T-helper 2 cell treated with Interferon-gamma antibody and Interleukin-4, amounts not matched to agents 5 μg/mL and 100 μg/mL, for 36 hours (primary cell): ENCODE data around the gene ZBTB7A.

Experiments
- DNase-seq: peaks from one replicate; pipeline ENCODE4 v3.0.0; 2021; ENCODE audit warnings: low spot score
- H3K27ac Mint-ChIP-seq: one replicate; pipeline ENCODE4 v1.8.0; 2021; ENCODE audit warnings: mild to moderate bottlenecking, mixed read lengths
- H3K27me3 Mint-ChIP-seq: one replicate; pipeline ENCODE4 v1.8.0; 2021; ENCODE audit warnings: low read depth, mixed read lengths
- H3K36me3 Mint-ChIP-seq: one replicate; pipeline ENCODE4 v1.8.0; 2021; ENCODE audit warnings: low read depth, mixed read lengths
- H3K4me1 Mint-ChIP-seq: one replicate; pipeline ENCODE4 v1.8.0; 2021; ENCODE audit warnings: low read depth, mixed read lengths
- H3K4me3 Mint-ChIP-seq: one replicate; pipeline ENCODE4 v1.8.0; 2022; ENCODE audit warnings: mild to moderate bottlenecking, moderate library complexity, mixed read lengths
- H3K9me3 Mint-ChIP-seq: one replicate; pipeline ENCODE4 v1.8.0; 2021; ENCODE audit warnings: mixed read lengths

Gene ZBTB7A

GRCh38 chr19:4068047-4068966, 1.6 kb upstream of the ZBTB7A start:
- no peak for DNase-seq
- peak overlapping the region; percentile 88 for H3K27ac Mint-ChIP-seq
- H3K4me1 Mint-ChIP-seq = peaks cover 16% of the 10 kb centered on the region
- no peaks in the 10 kb centered on the region for H3K9me3 Mint-ChIP-seq
- peaks cover 3% of the 10 kb centered on the region for H3K36me3 Mint-ChIP-seq
- peak overlapping the region; percentile 86 for H3K4me3 Mint-ChIP-seq
- H3K27me3 Mint-ChIP-seq = no peaks in the 10 kb centered on the region

DNA sequence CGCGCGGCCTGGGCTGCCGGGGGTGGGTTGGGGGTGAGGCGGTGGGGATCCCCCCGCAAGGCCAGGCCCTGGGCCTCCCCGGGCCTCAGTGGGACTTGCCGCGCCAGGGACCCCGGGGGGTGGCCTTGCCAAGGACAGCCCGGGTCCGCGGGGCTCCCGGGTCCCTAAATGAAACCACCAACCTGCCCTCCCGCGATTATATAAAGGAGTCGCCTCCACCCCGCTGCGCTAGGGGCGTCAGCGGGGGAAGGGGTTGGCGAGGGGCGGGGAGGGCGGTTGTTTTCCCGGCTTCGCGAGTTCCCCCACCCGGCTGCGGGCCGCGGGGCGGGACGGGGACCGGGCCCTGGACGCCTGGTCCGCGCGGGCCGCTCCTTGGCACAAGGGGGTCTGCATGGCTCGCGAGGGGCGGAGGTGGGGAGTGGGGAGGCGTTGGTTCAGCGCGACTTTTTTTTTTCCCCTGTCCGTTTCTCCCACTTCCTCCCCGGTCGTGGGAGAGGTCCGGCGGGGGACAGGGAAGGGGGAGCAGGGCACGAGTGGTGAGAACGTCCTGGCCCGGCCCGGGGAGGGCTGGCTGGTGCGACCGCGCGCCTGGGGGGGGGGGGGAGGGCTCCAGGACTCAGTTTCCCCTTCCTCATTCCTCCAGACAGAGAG, 822 bp upstream of the ZBTB7A start:
- Mint-ChIP-seq H3K9me3 (no peaks in the 10 kb centered on the region), H3K4me3 (peak overlapping the region; percentile 86), H3K27me3 (no peaks in the 10 kb centered on the region), H3K27ac (peak overlapping the region; percentile 88), H3K36me3 (peaks cover 3% of the 10 kb centered on the region), H3K4me1 (peaks cover 16% of the 10 kb centered on the region)
- peak; percentile 70 for DNase-seq

GRCh38 chr19:4066176-4066606, 508 bp downstream of the ZBTB7A start:
- H3K27me3 Mint-ChIP-seq = no peaks in the 10 kb centered on the region
- H3K36me3 Mint-ChIP-seq = peaks cover 3% of the 10 kb centered on the region
- peaks cover 16% of the 10 kb centered on the region for H3K4me1 Mint-ChIP-seq
- peak overlapping the region; percentile 55 for H3K4me3 Mint-ChIP-seq
- no peaks in the 10 kb centered on the region for H3K9me3 Mint-ChIP-seq
- H3K27ac Mint-ChIP-seq = no peak overlapping the region
- DNase-seq = peak; percentile 32

DNA sequence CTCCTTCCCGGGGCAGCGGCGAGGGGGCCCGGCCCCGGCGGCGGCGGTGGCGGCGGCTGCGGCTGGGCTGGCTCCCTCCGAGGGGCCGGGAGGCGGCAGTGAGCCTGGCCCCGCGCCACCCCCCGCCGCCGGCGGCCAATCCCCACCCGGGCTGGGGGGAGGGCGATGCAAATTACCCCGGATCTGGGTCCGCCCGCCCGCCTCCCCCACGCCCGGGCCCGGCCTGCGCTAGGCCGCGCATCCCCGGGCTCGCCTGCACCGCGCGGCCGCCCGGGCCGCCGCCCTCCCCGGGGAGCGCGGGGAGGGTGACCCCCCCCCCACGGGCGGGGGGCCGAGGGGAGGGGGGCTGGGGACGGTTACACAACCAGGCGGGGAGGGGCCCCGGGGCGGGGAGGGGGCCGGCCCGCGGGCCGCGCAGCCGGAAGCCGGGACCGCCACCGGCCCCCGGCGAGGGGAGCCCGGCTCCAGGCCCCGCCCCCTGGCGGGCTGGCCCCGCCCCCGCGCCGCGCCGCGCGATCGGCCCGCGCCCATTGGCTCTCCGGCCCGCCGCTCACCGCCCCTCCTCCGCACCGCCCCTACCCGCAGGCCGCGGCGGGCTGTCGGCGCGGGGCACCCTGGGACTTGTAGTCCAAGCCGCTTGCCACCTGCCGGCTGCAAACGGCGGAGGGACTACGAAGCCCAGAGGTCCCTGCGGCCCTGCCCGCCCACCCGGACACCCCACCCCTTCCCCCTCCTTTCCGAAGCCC, 1.1 kb downstream of the ZBTB7A start:
- peaks cover 16% of the 10 kb centered on the region for H3K4me1 Mint-ChIP-seq
- H3K27ac Mint-ChIP-seq = peak overlapping the region; percentile 31

GRCh38 chr19:4064496-4065260, 2.0 kb downstream of the ZBTB7A start:
- H3K4me3 Mint-ChIP-seq = peak overlapping the region; percentile 82
- no peaks in the 10 kb centered on the region for H3K9me3 Mint-ChIP-seq
- peaks cover 17% of the 10 kb centered on the region for H3K4me1 Mint-ChIP-seq
- peaks cover 3% of the 10 kb centered on the region for H3K36me3 Mint-ChIP-seq
- H3K27ac Mint-ChIP-seq = no peak overlapping the region
- H3K27me3 Mint-ChIP-seq = no peaks in the 10 kb centered on the region
- peak; percentile 44 for DNase-seq

More for the DNA sequence above, 1.1 kb downstream of the ZBTB7A start:
- Mint-ChIP-seq H3K4me3 (peak overlapping the region; percentile 55), H3K27me3 (no peaks in the 10 kb centered on the region), H3K36me3 (peaks cover 3% of the 10 kb centered on the region), H3K9me3 (no peaks in the 10 kb centered on the region)
- DNase-seq = peak; percentile 98

GRCh38 chr19:4064149-4064495, 2.6 kb downstream of the ZBTB7A start:
- Mint-ChIP-seq H3K9me3 (no peaks in the 10 kb centered on the region), H3K27me3 (no peaks in the 10 kb centered on the region), H3K27ac (peak overlapping the region; percentile 81), H3K4me3 (peak overlapping the region; percentile 82), H3K4me1 (peaks cover 13% of the 10 kb centered on the region), H3K36me3 (peaks cover 3% of the 10 kb centered on the region)
- no peak for DNase-seq

DNA sequence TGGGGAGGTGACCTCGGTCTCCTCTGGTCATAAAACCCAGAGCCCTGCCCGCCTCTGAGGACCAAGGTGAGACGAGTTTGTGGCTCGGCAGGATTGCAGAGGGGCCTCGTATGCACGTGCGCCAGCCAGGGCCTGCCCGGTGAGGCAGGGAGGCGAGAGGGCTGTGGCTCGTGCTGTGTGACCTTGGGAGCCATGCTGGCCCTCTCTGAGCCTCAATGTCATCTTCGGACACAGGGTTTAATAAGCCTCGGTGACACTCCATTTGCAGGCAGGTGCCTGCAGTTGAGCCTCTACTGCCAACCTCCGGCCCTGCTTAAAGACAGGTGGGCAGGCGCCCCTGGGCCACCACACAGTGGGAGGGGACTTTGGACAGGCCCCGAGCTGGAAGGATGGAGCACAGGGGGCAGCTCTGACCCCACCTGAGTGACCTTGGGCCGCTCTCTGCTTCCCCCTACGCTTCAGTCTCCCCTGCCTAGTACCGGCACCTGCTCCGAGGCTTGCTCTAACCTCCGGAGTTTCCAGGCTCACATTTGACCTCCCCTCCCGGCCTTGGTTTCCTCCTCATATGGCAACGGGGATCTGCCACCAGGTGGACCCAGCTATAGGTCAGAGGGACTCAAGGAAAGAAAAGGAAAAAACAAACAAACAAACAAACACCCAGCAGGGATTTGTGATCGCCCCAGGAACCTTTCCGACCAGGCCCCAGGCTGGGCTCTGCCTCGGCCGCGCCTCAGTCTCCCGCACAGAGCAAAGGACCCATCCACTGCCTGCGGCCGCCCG, 3.1 kb downstream of the ZBTB7A start:
- DNase-seq = no peak
- peak overlapping the region; percentile 81 for H3K27ac Mint-ChIP-seq
- H3K4me3 Mint-ChIP-seq = peak overlapping the region; percentile 82
- no peaks in the 10 kb centered on the region for H3K27me3 Mint-ChIP-seq
- H3K9me3 Mint-ChIP-seq = no peaks in the 10 kb centered on the region
- H3K4me1 Mint-ChIP-seq = peaks cover 9% of the 10 kb centered on the region
- H3K36me3 Mint-ChIP-seq = peaks cover 3% of the 10 kb centered on the region

GRCh38 chr19:4062419-4063368, 4.0 kb downstream of the ZBTB7A start:
- peaks cover 3% of the 10 kb centered on the region for H3K4me1 Mint-ChIP-seq
- peak overlapping the region; percentile 29 for H3K4me3 Mint-ChIP-seq
- H3K27ac Mint-ChIP-seq = no peak overlapping the region
- H3K27me3 Mint-ChIP-seq = no peaks in the 10 kb centered on the region
- DNase-seq = no peak
- H3K9me3 Mint-ChIP-seq = no peaks in the 10 kb centered on the region
- peaks cover 4% of the 10 kb centered on the region for H3K36me3 Mint-ChIP-seq

- no peak for DNase-seq
- H3K4me1 Mint-ChIP-seq = peaks cover 4% of the 10 kb centered on the region
- H3K27ac Mint-ChIP-seq = no peak overlapping the region
- no peaks in the 10 kb centered on the region for H3K27me3 Mint-ChIP-seq
- H3K9me3 Mint-ChIP-seq = no peaks in the 10 kb centered on the region
- H3K36me3 Mint-ChIP-seq = peaks cover 7% of the 10 kb centered on the region
- peak overlapping the region; percentile 18 for H3K4me3 Mint-ChIP-seq
These were observed 4.8 kb downstream of the ZBTB7A start for GRCh38 chr19:4061683-4062418.

DNA sequence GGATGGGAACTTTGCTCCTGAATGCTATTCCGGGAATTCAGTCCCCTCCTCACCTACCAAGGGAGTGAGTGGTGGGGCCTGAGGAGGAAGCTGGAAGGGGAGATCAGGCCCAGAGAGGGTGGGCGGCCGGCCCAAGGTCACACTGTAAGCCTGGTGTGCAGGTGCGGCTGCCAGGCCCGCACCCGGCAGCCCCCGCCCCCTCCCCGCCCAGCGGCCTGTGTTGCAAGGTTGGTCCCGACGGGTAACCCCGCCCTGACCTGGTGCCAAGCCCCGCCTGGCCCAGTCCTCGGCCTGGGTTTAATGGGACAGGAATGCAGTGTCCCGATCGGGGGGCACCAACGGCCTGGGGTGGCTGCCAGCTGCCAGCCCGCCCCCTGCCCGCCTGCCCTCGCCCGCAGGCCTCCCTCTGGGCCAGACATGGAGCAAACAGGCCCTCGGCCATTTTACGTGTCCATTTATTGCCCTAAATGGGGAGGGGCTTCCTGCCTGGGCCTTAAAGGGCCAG, 5.5 kb downstream of the ZBTB7A start:
- no peak overlapping the region for H3K4me3 Mint-ChIP-seq

DNA sequence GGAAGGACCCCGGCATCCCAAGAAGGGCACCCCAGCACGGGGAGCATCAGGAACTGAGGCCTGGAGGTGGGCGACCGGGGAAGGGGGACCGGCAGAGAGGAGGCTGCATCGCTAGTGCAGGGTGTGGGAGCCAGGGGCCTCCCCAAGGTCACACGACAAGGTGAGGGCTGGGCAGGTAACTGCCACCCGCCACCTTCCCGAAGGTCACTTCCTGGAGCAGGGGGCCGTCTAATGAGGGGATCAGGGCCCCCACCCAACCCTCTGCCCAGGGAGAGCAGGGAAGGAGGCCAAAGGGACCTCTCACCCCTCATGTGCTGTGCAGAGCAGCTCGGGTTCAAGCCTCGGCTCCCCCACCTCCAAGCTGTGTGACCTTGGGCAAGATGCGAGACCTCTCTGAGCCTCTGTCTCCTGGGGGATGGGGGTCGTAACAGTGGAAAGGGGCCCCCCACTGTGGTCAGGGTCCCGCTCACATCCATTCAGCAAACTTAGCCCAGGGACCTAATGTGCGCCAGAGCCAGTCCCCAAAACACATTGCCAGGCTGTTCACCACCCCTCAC, 6.0 kb downstream of the ZBTB7A start:
- no peak overlapping the region for H3K4me3 Mint-ChIP-seq
- H3K9me3 Mint-ChIP-seq = no peaks in the 10 kb centered on the region
- no peak overlapping the region for H3K27ac Mint-ChIP-seq
- H3K36me3 Mint-ChIP-seq = peaks cover 12% of the 10 kb centered on the region
- no peak for DNase-seq
- no peaks in the 10 kb centered on the region for H3K27me3 Mint-ChIP-seq
- peaks cover 4% of the 10 kb centered on the region for H3K4me1 Mint-ChIP-seq

More for the DNA sequence above, 5.5 kb downstream of the ZBTB7A start:
- DNase-seq = no peak
- Mint-ChIP-seq H3K27me3 (no peaks in the 10 kb centered on the region), H3K4me1 (peaks cover 4% of the 10 kb centered on the region), H3K36me3 (peaks cover 7% of the 10 kb centered on the region), H3K9me3 (no peaks in the 10 kb centered on the region), H3K27ac (no peak overlapping the region)
